Right renal cortex interstitium (tissue), 3 donors: ENCODE measurements around the gene SLPI. TPM values are rescaled to one million over a fixed set of nuclear protein-coding genes. Genes with fewer than 3 reads are reported as not detected.

Experiments used
- DNase-seq, 3 donors: peaks; one replicate each; pipeline ENCODE4 v3.0.0-alpha.2; 2013; ENCODE audit warnings: low read depth in 3 of 3, low spot score in 2 of 3
- polyA plus RNA-seq, 3 donors: library from polyadenylated mRNA; unstranded; fragments of 120-200 nt; gene quantifications; one replicate each; pipeline ENCODE4 v1.2.1, GENCODE V29; 2013; ENCODE audit not compliant: insufficient read length in 3 of 3

Gene SLPI
- polyA plus RNA-seq, 3 donors = not detected

GRCh38 chr20:45221076-45221475 is 33.3 kb downstream of the SLPI start, which contains the start of gene SEMG2:
Gene SEMG2, plus strand, starts transcription at chr20:45221373. Its CDS starts 17 bp downstream, at chr20:45221390.
- no peak for DNase-seq

DNA sequence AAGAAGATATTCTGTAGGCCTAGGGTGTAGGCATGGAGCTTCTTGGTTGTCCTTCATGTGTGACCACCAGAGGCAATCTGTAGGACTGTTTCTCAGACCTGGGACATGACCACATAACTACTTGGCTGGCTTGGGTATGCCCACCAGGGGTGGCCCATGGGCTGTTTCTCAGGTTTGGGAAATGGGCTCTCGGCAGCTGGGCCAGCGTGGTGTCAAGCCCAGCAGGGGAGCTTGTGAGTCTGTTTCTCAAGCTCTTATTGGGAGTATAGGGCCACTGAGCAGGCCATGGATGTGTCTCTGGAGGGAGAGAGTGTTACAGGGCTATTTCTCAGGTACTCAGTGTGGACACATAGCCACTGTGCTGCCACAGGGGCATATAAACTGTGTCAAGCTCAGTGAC is 35.7 kb downstream of the SLPI start:
- DNase-seq = no peak

DNA sequence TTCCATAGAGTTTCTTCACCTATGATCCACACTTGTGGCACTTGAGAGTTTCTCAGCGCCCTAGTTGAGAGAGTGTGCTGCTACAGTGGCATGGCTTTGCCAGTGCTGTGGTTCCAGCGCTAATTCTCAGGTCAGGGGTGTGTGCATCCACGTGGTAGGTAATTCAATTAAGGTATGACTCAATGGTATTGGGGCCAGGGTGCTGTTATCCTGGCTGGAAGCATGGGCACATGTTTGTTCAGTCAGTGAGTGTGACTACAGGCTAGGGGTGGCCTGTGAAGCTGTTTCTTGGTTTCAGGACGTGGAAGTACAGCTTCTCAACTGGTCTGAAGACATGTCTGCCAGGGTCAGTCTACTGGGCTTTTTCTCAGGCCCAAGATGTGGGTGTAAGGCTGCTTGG is 36.2 kb downstream of the SLPI start:
- no peak for DNase-seq

DNA sequence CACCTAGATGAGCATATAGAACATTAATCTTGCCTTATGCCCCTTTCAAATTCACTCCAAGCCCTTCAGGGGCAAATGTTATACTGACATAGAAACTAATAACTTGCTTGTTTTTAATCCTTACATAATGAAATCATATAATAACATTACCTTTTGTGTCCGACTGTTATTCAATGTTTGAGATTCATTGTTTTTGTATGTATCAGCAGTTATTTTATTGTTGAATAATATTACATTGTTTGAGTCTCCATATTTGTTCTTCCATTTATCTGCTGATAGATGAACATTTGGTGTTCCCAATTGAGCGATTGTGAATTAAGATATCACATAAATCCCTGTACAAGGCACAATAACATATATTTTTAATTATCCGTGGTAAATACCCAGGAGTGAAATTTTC is 41.5 kb downstream of the SLPI start:
- no peak for DNase-seq

DNA sequence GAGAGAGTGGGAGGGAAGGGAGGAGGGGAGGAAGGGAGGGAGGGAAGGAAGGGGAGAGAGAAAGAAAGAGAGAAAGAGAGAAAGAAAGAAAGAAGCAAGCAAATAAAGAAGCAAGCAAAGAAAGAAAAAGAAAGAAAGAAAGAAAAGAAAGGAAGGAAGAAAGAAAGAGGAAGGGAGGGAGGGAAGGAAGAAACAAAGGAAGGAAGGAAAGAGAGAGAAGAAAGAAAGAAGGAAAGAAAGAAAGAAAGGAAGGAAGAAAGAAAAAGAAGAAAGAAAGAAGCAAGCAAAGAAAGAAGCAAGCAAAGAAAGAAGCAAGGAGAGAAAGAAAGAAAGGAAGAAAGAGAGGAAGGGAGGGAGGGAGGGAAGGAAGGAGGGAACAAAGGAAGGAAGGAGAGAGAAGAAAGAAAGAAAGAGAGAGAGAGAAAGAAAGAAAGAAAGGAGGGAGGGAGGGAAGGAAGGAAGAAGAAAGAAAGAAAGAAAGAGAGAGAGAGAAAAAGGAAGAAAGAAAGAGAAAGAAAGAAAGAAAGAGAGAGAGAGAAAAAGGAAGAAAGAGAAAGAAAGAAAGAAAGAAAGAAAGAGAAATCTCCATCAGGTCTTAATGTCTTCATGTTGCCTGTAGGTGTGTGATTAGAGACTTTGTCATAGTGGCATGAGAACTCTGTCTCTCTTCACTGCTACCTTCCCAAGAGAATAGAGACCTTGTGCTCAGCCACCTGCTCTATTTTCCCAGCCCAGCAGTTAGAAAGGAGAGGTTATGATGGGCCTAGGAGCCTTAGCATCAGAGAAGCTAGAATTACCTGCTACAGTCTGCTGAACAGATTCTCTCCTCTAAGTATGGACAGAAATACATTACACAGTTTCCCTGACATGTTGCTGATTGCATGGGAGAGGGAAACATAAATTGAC is 42.5 kb downstream of the SLPI start:
- no peak for DNase-seq

DNA sequence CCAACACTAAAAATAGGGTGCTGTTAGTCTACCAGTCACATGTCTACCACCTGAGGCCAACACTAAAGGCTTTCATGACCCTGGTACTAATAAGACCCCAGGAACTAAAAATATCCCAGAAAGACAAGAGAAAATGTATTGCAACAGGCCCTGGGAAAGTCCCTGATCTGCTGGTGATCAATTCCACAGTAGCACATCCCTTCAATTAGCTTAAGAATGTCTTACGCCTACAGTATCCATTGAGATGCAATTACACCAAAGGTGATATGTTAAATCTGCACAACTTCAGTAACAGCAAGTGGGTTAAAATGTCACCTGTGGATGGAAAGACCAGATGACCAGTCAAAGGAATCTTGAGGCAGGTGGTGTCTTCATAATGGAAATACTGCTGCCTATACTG is 44.4 kb downstream of the SLPI start:
- DNase-seq = no peak

GRCh38 chr20:45206725-45207124 is 47.6 kb downstream of the SLPI start, which contains the start of gene SEMG1:
Gene SEMG1, plus strand, starts transcription at chr20:45207033. Its CDS starts 21 bp downstream, at chr20:45207054.
- DNase-seq = no peak

Other genes with a start within 250 kb of the SLPI start
- under 1 TPM; 0.33 to 0.64 (median 0.53) TPM for gene KCNS1, start 153.4 kb downstream of the SLPI start, polyA plus RNA-seq
- not detected for gene WFDC5, start 139.4 kb downstream of the SLPI start, polyA plus RNA-seq
- not detected for gene WFDC12, start 130.1 kb downstream of the SLPI start, polyA plus RNA-seq
- not detected for gene PI3, start 79.7 kb downstream of the SLPI start, polyA plus RNA-seq
- not detected for gene SEMG1, start 47.5 kb downstream of the SLPI start, polyA plus RNA-seq
- under 1 TPM in 1 of 3 donors, not detected in 2; 0.11 TPM for gene SEMG2, start 33.2 kb downstream of the SLPI start, polyA plus RNA-seq
- not detected for gene RBPJL, start 52.3 kb upstream of the SLPI start, polyA plus RNA-seq
- under 1 TPM; 0.13 to 0.33 (median 0.17) TPM for gene MATN4, start 53.7 kb upstream of the SLPI start, polyA plus RNA-seq
- 100 to 1,000 TPM; 163 to 174 (median 172) TPM for gene SDC4, start 93.9 kb upstream of the SLPI start, polyA plus RNA-seq
- gene SYS1, start 108.6 kb upstream of the SLPI start, polyA plus RNA-seq = 10 to 100 TPM; 32.3 to 33.8 (median 33.8) TPM
- 1 to 10 TPM in 1 of 3 donors, under 1 TPM in 2; 0.76 to 1.3 (median 0.79) TPM for gene TP53TG5, start 123.8 kb upstream of the SLPI start, polyA plus RNA-seq
- 10 to 100 TPM; 25.0 to 31.1 (median 27.0) TPM for gene DBNDD2, start 153.7 kb upstream of the SLPI start, polyA plus RNA-seq
- 100 to 1,000 TPM in 1 of 3 donors, 10 to 100 TPM in 2; 90.8 to 101 (median 97.5) TPM for gene PIGT, start 161.6 kb upstream of the SLPI start, polyA plus RNA-seq
- gene WFDC2, start 215.2 kb upstream of the SLPI start, polyA plus RNA-seq = 100 to 1,000 TPM; 141 to 180 (median 177) TPM